H1 (cell line): Measurements from ENCODE around the gene RALGAPA2. TPM values are rescaled to one million over a fixed set of nuclear protein-coding genes. Genes with fewer than 3 reads are reported as not detected.

Source experiments
- CHD7 ChIP-seq: fragments of 300-600 bp; sonication (generic); IDR thresholded peaks from 2 replicates; pipeline ENCODE4 v1.7.1; 2012; ENCODE audit warnings: low read length, moderate library complexity, mild to moderate bottlenecking, inconsistent platforms; ENCODE audit not compliant: insufficient replicate concordance
- CREB1 ChIP-seq: IDR thresholded peaks from 2 replicates; pipeline ENCODE4 v1.6.1; 2012; ENCODE audit warnings: inconsistent platforms
- RNF2 ChIP-seq: fragments of 200-900, 300-1000 bp; sonication (generic); IDR thresholded peaks from 2 replicates; pipeline ENCODE4 v1.7.1; 2016; ENCODE audit warnings: borderline replicate concordance, low read depth, mild to moderate bottlenecking, antibody characterized with exemption, low read length; ENCODE audit not compliant: poor library complexity, severe bottlenecking; ENCODE audit errors: missing control alignments
- SP1 ChIP-seq: IDR thresholded peaks from 2 replicates; pipeline ENCODE4 v1.6.1; 2011; ENCODE audit warnings: low read depth, low read length
- polyA plus RNA-seq, 7 experiments: library from polyadenylated mRNA; depleted of rRNA in 3 of 7; stranded (reverse) in 5 of 7; unstranded in 2 of 7; fragments of >200 nt in 5 of 7; fragments of 200-250 nt in 2 of 7; gene quantifications; 1 replicate in 5 of 7; 2 replicates in 1 of 7; 4 replicates in 1 of 7; pipeline versions ENCODE4 v1.2.1 to v1.2.3, GENCODE V29; 2011 to 2013; ENCODE audit warnings: missing spikeins in 2 of 7, mixed read lengths in 2 of 7
- total RNA-seq: library from RNA; stranded (reverse); fragmentation: NEBNext Ultra II Directional; extraction: Animal tissue kit (Norgen Biotek cat#: 25700); gene quantifications from 2 replicates; pipeline ENCODE4 v1.2.1, GENCODE V29; 2021
- TF ChIP-seq, protein P1 (sequence below): IDR thresholded peaks from 2 replicates; pipeline ENCODE4 v1.6.1; 2012; ENCODE audit warnings: inconsistent platforms

RALGAPA2 gene
- total and polyA plus RNA-seq, 2 of the 8 experiments (the other 6 are each of a cell fraction or from before 2014, with no cell fraction given): 5.1 to 25.5 TPM

GRCh38 chr20:20632644-20633043 lies 79.8 kb downstream of the RALGAPA2 start (continued):
- no peak for TF ChIP-seq RNF2
- no peak for TF ChIP-seq CREB1
- no peak for TF ChIP-seq SP1
- TF ChIP-seq CHD7: no peak
- TF ChIP-seq, protein P1, sequence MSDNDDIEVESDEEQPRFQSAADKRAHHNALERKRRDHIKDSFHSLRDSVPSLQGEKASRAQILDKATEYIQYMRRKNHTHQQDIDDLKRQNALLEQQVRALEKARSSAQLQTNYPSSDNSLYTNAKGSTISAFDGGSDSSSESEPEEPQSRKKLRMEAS: no peak
